AG09309 (cell line): ENCODE measurements around the gene STK33.

ENCODE experiments used
- DNase-seq: peaks from one replicate; pipeline ENCODE4 v3.0.0-alpha.2; 2010; ENCODE audit warnings: low read depth
- H3K4me3 ChIP-seq: 2 replicates; pipeline ENCODE4 v1.5.1; 2011; ENCODE audit warnings: mild to moderate bottlenecking, low read depth, low read length, moderate library complexity; ENCODE audit not compliant: control insufficient read depth
- TF ChIP-seq, protein P1 (sequence below): IDR thresholded peaks from 2 replicates; pipeline ENCODE4 v1.5.1; 2011; ENCODE audit warnings: mild to moderate bottlenecking, low read depth, low read length, inconsistent platforms; ENCODE audit not compliant: insufficient read depth, control insufficient read depth; ENCODE audit errors: missing control alignments

Gene STK33

GRCh38 chr11:8581300-8581699, 12.7 kb downstream of the STK33 start:
- no peak for DNase-seq
- TF ChIP-seq, protein P1, sequence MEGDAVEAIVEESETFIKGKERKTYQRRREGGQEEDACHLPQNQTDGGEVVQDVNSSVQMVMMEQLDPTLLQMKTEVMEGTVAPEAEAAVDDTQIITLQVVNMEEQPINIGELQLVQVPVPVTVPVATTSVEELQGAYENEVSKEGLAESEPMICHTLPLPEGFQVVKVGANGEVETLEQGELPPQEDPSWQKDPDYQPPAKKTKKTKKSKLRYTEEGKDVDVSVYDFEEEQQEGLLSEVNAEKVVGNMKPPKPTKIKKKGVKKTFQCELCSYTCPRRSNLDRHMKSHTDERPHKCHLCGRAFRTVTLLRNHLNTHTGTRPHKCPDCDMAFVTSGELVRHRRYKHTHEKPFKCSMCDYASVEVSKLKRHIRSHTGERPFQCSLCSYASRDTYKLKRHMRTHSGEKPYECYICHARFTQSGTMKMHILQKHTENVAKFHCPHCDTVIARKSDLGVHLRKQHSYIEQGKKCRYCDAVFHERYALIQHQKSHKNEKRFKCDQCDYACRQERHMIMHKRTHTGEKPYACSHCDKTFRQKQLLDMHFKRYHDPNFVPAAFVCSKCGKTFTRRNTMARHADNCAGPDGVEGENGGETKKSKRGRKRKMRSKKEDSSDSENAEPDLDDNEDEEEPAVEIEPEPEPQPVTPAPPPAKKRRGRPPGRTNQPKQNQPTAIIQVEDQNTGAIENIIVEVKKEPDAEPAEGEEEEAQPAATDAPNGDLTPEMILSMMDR = no peak
- H3K4me3 ChIP-seq = no peak overlapping the region

DNA sequence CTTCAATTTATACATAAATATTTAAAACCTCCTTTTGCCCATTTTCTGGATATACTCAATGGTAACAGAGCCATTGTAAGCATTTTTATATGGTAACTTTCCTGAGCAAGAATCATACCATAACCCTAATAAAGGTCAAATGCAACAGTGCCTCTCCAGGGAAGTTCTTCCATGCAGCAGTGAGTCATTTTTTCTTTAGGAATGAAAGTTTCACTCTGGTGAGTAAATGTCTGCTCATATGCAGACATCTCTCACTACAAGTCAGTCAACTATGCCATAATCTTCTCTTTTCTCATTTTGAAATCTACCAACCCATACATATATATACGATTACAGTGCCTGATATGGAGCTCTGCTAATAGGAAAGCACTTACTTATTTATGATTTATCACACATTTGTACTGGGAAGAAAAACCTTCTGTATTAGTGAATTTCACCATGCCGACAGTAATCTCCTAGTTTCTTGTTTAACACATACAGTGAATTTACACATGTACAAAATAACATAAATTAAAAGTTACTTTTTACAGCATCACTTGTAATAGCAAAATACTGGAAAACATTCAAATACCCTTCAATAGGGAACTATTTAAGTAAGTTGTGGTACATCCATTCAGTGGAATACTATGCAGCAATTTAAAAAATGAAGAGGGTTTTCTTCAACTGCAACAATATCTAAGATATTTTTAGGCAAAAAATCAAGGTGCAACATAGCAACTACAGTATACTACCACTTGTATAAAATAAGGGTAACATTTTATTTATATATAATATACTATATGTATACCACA, 16.0 kb downstream of the STK33 start:
- TF ChIP-seq, protein P1 = no peak
- no peak for DNase-seq
- H3K4me3 ChIP-seq = no peak overlapping the region

DNA sequence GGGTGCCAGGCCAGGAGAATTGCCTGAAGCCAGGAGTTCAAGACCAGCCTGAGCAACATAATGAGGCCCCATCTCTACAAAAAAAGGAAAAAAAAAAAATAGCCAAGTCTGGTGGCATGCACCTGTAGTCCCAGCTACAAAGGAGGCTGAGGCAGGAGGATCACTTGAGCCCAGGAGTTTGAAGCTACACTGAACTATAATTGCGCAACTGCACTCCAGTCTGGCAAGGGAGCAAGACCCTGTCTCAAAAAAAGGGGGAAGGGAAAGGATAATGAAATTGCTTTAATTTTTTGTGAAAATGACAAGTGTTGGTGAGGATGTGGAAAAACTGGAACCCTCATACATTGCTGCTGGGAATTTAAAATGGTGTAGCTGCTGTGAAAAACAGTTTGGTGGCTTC, 19.2 kb downstream of the STK33 start:
- TF ChIP-seq, protein P1 = no peak
- no peak overlapping the region for H3K4me3 ChIP-seq
- DNase-seq = no peak

- TF ChIP-seq, protein P1 = no peak
Measured at GRCh38 chr11:8573777-8574176, 20.3 kb downstream of the STK33 start.

DNA sequence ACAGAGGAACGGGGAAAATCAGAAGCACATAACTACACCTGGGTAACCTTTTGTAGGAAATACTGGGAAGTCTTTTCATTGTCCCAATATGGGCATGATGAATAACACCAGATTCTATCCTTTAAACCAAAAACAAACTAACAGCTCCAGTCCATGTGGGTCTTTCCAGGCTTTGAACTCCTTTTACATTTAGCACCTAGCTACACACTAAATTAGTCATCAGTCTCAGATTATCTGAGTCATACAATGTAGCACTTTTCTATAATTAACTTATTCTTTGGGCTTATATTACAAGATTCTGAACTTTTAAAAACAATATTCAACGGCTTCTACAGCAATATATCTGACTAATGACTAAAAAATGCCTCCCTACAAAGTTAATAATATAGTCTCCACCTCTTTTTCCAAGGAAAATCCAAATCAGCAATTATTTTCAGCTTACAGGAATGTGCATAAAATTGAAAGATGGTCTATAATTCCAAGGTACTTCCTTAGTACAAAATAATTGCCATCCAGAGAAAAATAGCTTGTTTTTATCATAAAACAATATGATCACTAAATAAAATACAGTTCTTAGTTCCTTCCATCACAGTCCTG, 26.3 kb downstream of the STK33 start:
- TF ChIP-seq, protein P1 = no peak
- no peak overlapping the region for H3K4me3 ChIP-seq
- DNase-seq = no peak

More at GRCh38 chr11:8573777-8574176, 20.3 kb downstream of the STK33 start:
- DNase-seq = no peak
- H3K4me3 ChIP-seq = no peak overlapping the region

- H3K4me3 ChIP-seq = no peak overlapping the region
- TF ChIP-seq, protein P1 = peak; percentile 51
- DNase-seq = peak; percentile 5
Measured at GRCh38 chr11:8566613-8567210, 27.3 kb downstream of the STK33 start.
